Peyer's patch (tissue), 4 donors: Measurements from ENCODE around the gene AP1S1. TPM values are rescaled to one million over a fixed set of nuclear protein-coding genes. Genes with fewer than 3 reads are reported as not detected.
"Not testable (repeated sequence)": the region's sequence is repeated elsewhere in the genome, so short reads cannot be mapped to it uniquely, and the experiment has no call there.

Source experiments
- DNase-seq, 3 donors: peaks; one replicate each; pipeline ENCODE4 v3.0.0-alpha.2; 2017 to 2019
- H3K27ac ChIP-seq, 4 donors: fragments of 200-600 bp; sonication (generic); one replicate each; pipeline ENCODE4 v1.5.1; 2016 to 2019
- H3K27me3 ChIP-seq, 2 donors: fragments of 200-600 bp; sonication (generic); one replicate each; pipeline ENCODE4 v1.5.1; 2019
- H3K36me3 ChIP-seq, 3 donors: fragments of 200-600 bp; sonication (generic); one replicate each; pipeline ENCODE4 v1.5.1; 2016 to 2019
- H3K4me1 ChIP-seq, 4 donors: fragments of 200-600 bp; sonication (generic); one replicate each; pipeline ENCODE4 v1.5.1; 2016 to 2019
- H3K4me3 ChIP-seq, 4 donors: fragments of 200-600 bp; sonication (generic); 1 replicate in 3 of 4; 2 replicates in 1 of 4; pipeline ENCODE4 v1.5.1; 2016 to 2019; ENCODE audit warnings: mild to moderate bottlenecking in 1 of 4
- H3K9me3 ChIP-seq, 4 donors: fragments of 200-600 bp; sonication (generic); one replicate each; pipeline ENCODE4 v1.5.1; 2016 to 2019; ENCODE audit warnings: mild to moderate bottlenecking in 1 of 4
- POLR2A ChIP-seq, 2 donors: fragments of 450-650 bp; IDR thresholded peaks; one replicate each; pipeline ENCODE4 v1.5.1; 2017; ENCODE audit warnings: antibody characterized with exemption in 2 of 2, mild to moderate bottlenecking in 2 of 2, moderate library complexity in 2 of 2
- total RNA-seq, 4 donors: library from RNA; depleted of rRNA; stranded (reverse); fragments of >200 nt; gene quantifications; one replicate each; pipeline ENCODE4 v1.1.0, GENCODE V29; 2016
- TF ChIP-seq, protein P1 (sequence below), 6 experiments: fragments of 450-650 bp in 4 of 6; fragments of 200-600 bp in 2 of 6; sonication (generic) in 1 of 6; IDR thresholded peaks; one replicate each; pipeline ENCODE4 v1.5.1; 2017 to 2019; ENCODE audit warnings: antibody characterized with exemption in 6 of 6, mild to moderate bottlenecking in 3 of 6, moderate library complexity in 1 of 6

The AP1S1 gene
- total RNA-seq, 4 donors from 2014 or later = 53.6 to 136 (median 95.7) TPM

DNA sequence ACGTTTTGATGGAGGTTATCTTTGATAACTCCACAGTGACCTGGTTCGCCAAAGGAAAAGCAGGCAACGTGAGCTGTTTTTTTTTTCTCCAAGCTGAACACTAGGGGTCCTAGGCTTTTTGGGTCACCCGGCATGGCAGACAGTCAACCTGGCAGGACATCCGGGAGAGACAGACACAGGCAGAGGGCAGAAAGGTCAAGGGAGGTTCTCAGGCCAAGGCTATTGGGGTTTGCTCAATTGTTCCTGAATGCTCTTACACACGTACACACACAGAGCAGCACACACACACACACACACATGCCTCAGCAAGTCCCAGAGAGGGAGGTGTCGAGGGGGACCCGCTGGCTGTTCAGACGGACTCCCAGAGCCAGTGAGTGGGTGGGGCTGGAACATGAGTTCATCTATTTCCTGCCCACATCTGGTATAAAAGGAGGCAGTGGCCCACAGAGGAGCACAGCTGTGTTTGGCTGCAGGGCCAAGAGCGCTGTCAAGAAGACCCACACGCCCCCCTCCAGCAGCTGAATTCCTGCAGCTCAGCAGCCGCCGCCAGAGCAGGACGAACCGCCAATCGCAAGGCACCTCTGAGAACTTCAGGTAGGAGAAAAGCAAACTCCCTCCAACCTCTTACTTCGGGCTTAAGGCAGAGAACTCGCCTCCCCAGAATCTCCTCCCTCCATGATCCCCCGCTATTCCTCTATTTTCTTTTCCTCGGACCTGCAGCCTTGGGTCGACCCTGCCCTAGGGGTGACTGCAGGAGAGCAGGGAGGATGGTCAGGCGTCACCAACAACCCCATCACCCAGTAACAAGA, 27.4 kb upstream of the AP1S1 start, which contains the start of gene SERPINE1:
SERPINE1 (plus strand) TSS at position 454 of the 809 bp plus-strand sequence. CDS start 1,290 bp downstream, outside the sequence.
- Histone ChIP-seq H3K9me3 (no peaks in the 10 kb centered on the region), H3K27me3 (no peaks in the 10 kb centered on the region), H3K27ac (peak within 1 kb of the TSS; percentile 9 to 75 (median 56)), H3K4me3 (peak within 1 kb of the TSS in 3 of 4 donors; percentile 18 to 40 (median 19)), H3K4me1 (peaks cover 0 to 36% (median 6%) of the 10 kb centered on the region in 4 donors), H3K36me3 (no peaks in the 10 kb centered on the region)
- peak; percentile 62 to 86 (median 66) for DNase-seq
- TF ChIP-seq, protein P1, sequence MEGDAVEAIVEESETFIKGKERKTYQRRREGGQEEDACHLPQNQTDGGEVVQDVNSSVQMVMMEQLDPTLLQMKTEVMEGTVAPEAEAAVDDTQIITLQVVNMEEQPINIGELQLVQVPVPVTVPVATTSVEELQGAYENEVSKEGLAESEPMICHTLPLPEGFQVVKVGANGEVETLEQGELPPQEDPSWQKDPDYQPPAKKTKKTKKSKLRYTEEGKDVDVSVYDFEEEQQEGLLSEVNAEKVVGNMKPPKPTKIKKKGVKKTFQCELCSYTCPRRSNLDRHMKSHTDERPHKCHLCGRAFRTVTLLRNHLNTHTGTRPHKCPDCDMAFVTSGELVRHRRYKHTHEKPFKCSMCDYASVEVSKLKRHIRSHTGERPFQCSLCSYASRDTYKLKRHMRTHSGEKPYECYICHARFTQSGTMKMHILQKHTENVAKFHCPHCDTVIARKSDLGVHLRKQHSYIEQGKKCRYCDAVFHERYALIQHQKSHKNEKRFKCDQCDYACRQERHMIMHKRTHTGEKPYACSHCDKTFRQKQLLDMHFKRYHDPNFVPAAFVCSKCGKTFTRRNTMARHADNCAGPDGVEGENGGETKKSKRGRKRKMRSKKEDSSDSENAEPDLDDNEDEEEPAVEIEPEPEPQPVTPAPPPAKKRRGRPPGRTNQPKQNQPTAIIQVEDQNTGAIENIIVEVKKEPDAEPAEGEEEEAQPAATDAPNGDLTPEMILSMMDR (IDR thresholded peaks at IDR 0.05) = peak in 1 of 6 experiments; percentile 22
- peak; percentile 43 to 64 for TF ChIP-seq POLR2A (IDR thresholded peaks at IDR 0.05)

DNA sequence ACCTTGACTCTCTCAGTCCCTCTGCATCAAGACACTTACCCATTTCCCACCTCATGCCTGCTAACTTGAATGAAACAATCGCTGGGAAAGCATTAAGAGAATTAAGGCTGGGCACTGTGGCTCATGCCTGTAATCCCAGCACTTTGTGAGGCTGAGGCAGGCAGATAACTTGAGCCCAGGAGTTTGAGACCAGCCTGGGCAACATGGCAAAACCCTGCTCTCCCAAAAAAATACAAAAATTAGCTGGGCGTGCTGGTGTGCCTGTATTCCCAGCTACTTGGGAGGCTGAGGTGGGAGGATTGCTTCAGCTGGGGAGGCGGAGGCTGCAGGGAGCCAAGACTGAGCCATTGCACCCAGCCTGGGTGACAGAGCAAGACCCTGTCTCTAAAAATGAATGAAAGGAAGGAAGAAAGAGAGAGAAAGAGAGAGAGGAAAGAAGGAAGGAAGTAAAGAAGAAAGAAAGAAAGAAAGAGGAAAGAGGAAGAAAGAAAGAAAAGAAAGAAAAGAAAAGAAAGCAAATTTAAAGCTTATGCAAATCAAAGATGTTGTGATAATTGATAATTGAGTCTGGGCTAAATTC, 26.7 kb upstream of the AP1S1 start:
- Histone ChIP-seq H3K36me3 (no peaks in the 10 kb centered on the region), H3K4me1 (peaks cover 0 to 35% (median 6%) of the 10 kb centered on the region in 4 donors), H3K27me3 (no peaks in the 10 kb centered on the region), H3K27ac (peak overlapping the region in 2 of 4 donors; percentile 53 to 75), H3K4me3 (peak overlapping the region in 2 of 4 donors; percentile 19 to 40), H3K9me3 (no peaks in the 10 kb centered on the region)
- TF ChIP-seq, protein P1 (IDR thresholded peaks at IDR 0.05) = no peak
- TF ChIP-seq POLR2A (IDR thresholded peaks at IDR 0.05) = no peak
- no peak for DNase-seq

DNA sequence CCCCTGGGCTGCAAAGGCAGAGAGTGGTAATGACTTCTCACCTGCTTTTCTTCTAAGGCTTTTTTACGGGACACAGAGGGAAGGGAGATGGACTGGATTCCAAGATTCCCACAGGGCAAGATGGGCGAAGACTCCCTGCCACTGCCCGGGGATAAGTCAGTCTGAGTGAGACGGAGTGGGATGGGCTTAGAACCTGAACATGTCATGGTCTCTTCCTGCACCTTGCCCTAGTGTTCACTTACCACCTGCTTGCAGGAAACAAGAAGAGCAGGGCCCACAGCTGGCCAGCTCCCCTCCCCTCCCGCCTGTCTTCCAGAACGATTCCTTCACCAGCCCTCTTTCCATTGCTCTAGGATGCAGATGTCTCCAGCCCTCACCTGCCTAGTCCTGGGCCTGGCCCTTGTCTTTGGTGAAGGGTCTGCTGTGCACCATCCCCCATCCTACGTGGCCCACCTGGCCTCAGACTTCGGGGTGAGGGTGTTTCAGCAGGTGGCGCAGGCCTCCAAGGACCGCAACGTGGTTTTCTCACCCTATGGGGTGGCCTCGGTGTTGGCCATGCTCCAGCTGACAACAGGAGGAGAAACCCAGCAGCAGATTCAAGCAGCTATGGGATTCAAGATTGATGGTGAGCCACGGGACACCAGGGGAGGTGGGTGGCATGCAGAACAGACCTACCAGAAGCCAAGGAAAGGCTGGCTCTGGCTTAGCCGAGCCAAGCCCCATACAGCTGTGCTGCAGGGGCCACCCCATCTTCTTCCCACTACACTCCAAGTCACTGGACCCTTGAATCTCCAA, 26.0 kb upstream of the AP1S1 start:
- H3K4me3 ChIP-seq = peak overlapping the region in 1 of 4 donors; percentile 19
- H3K4me1 ChIP-seq = peaks cover 0 to 30% (median 6%) of the 10 kb centered on the region in 4 donors
- H3K9me3 ChIP-seq = no peaks in the 10 kb centered on the region
- H3K27ac ChIP-seq = no peak overlapping the region
- TF ChIP-seq, protein P1 (IDR thresholded peaks at IDR 0.05) = no peak
- TF ChIP-seq POLR2A (IDR thresholded peaks at IDR 0.05) = no peak
- no peaks in the 10 kb centered on the region for H3K27me3 ChIP-seq
- H3K36me3 ChIP-seq = no peaks in the 10 kb centered on the region
- no peak for DNase-seq

DNA sequence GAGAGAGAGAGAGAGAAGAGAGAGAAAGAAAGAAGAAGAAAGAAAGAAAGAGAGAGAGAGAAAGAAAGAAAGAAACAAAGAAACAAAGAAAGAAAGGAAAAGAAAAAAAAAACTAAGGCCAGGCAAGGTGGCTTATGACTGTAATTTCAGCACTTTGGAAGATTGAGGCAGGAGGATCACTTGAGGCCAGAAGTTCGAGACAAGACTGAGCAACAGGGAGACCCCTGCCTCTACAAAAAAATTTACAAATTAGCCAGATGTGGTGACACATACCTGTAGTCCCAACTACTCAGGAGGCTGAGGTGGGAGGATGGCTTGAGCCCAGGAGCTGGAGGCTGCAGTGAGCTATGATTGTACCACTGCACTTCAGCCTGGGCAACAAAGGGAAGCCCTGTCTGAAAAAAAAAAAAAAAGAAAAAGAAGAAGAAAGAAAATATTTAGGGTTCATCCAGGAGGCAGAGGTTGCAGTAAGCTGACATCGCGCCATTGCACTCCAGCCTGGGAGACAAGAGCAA, 24.6 kb upstream of the AP1S1 start:
- no peak for TF ChIP-seq POLR2A (IDR thresholded peaks at IDR 0.05)
- TF ChIP-seq, protein P1 (IDR thresholded peaks at IDR 0.05) = no peak
- peaks cover 0 to 24% (median 6%) of the 10 kb centered on the region in 4 donors for H3K4me1 ChIP-seq

DNA sequence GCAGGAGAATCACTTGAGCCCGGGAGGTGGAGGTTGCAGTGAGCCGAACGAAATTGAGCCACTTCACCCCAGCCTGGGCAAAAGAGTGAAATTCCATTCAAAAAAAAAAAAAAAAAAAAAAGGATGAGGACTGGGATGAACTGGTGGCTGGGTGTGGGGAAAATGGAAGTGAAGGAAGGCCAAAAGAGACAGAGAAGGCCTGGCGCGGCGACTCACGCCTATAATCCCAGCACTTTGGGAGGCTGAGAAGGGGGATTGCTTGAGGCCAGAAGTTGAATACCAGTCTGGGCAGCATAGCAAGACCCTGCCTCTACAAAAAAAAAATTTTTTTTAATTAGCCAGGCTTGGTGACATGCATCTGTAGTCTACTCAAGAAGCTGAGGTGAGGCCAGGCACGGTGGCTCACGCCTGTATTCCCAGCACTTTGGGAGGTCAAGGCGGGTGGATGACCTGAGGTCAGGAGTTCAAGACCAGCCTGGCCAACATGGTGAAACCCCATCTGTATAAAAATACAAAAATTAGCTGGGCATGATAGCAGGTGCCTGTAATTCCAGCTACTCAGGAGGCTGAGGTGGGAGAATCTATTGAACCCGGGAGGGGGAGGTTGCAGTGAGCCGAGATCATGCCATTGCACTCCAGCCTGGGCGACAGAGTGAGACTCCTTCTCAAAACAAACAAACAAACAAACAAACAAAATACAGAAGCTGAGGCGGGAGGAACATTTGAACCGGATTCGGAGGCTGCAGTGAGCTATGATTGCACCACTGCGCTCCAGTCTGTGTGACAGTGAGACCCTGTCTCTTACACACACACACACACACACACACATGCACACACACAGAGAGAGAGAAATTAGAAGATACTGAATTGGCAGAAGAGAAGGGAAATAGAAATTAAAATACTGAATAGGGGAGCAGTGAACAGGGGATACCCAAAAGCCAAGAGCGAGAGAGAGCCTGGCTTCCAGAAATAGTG, 21.4 kb upstream of the AP1S1 start:
- H3K36me3 ChIP-seq, H3K27me3 ChIP-seq, H3K27ac ChIP-seq, DNase-seq, H3K9me3 ChIP-seq, H3K4me1 ChIP-seq, H3K4me3 ChIP-seq: not testable (repeated sequence)

More for the DNA sequence above, 24.6 kb upstream of the AP1S1 start:
- H3K27ac ChIP-seq = no peak overlapping the region
- H3K9me3 ChIP-seq = no peaks in the 10 kb centered on the region
- H3K36me3 ChIP-seq = no peaks in the 10 kb centered on the region
- H3K4me3 ChIP-seq = no peak overlapping the region
- no peak for DNase-seq
- no peaks in the 10 kb centered on the region for H3K27me3 ChIP-seq
